ENCODE results near the gene ALB.

- no peak for TF ChIP-seq POLR2AphosphoS5 (IDR thresholded peaks at IDR 0.05; ENCODE audit: low read depth, low read length)
- no peak for TF ChIP-seq REST (IDR thresholded peaks at IDR 0.05; ENCODE audit: insufficient read depth in 1 of 2, low read depth in 2 of 2, low read length in 1 of 2)
- TF ChIP-seq CTCF (IDR thresholded peaks at IDR 0.05), result no peak
- no peak for TF ChIP-seq TCF7L2 (IDR thresholded peaks at IDR 0.05; ENCODE audit: low read depth, low read length)
- TF ChIP-seq SIN3A (IDR thresholded peaks at IDR 0.05; ENCODE audit: borderline replicate concordance, insufficient read depth, low read depth, low read length), result no peak
Observed at GRCh38 chr4:73417342-73417741, 13.3 kb downstream of the ALB start.

Measured in Panc1 (cell line).